ENCODE measurements around the gene SLC44A4.

The SLC44A4 gene

DNA sequence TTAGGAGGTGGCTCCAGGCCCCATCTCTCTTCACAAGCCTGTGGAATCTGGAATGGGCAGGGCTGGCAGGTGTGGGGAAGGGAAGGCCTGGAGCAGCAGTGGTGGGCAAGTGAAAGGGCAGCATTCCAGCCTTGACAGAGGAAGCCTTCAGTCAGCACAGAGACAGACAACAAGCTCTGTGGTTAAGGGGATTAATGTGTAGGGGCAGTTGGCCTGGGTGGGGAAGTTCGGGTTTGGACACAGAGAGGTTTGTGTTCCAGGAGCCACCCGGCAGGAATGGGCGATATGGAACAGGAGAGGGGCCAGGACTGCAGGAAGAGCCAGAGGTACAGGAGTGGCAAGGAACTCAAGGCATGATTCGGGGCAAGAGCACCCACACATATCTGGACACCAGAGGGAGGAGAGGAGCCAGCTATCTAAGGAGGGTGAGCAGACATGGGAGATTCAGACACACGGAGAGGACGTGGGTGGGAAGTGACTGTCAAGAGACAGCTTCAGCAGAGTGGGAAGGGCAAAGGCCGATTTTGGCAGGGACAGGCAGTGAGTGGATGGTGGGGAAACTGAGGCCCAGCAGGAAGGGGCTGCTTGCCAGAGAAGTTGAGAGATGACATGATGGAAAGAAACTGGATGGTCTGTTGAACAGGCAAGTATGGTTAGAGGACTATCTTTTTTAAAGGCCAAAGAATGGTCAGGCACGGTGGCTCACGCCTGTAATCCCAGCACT, 2.5 kb upstream of the SLC44A4 start:
- no peak overlapping the region for H4K8ac ChIP-seq (ENCODE audit: low read depth, low read length)
- no peak overlapping the region for H4K12ac ChIP-seq (ENCODE audit: low read depth, low read length)
- peaks cover 3% of the 10 kb centered on the region for H3K9me3 ChIP-seq (ENCODE audit: insufficient read depth, low read depth, low read length)
- H2AK5ac ChIP-seq (ENCODE audit: low read length): no peak overlapping the region
- no peak overlapping the region for H2BK5ac ChIP-seq (ENCODE audit: low read depth, low read length, poor library complexity)
- no peak overlapping the region for H3K23ac ChIP-seq (ENCODE audit: low read length)
- no peaks in the 10 kb centered on the region for H3K79me1 ChIP-seq (ENCODE audit: low read length)
- H3K27me3 ChIP-seq (ENCODE audit: insufficient read depth, low read length): no peaks in the 10 kb centered on the region
- no peak overlapping the region for H3K14ac ChIP-seq (ENCODE audit: low read length)
- no peak overlapping the region for H2BK120ac ChIP-seq (ENCODE audit: insufficient read depth, low read length, poor library complexity)
- WGBS (ENCODE audit: extremely low coverage, insufficient coverage, insufficient read length): no CpG with 5 or more reads among the region's 9 CpGs
- peaks cover 0 to 4% of the 10 kb centered on the region in 2 experiments for H3K4me1 ChIP-seq (ENCODE audit: control insufficient read depth in 1 of 2, insufficient read depth in 2 of 2, low read length in 2 of 2)
- no peak overlapping the region for H3K27ac ChIP-seq (ENCODE audit: low read depth, low read length)
- no peak overlapping the region for H3K4me3 ChIP-seq (ENCODE audit: low read depth, low read length)
- no peak overlapping the region for H3K4me2 ChIP-seq (ENCODE audit: low read length)
- no peak overlapping the region for H4K91ac ChIP-seq (ENCODE audit: low read depth, low read length)
- peaks cover 51 to 55% of the 10 kb centered on the region in 2 experiments for H3K36me3 ChIP-seq (ENCODE audit: control insufficient read depth in 1 of 2, insufficient read depth in 2 of 2, low read length in 2 of 2)
- H3K79me2 ChIP-seq (ENCODE audit: control insufficient read depth, insufficient read depth, low read length, poor library complexity): no peaks in the 10 kb centered on the region
- DNase-seq: no peak
- no peak overlapping the region for H3K4ac ChIP-seq (ENCODE audit: low read depth, low read length)
- no peak overlapping the region for H3K9ac ChIP-seq (ENCODE audit: low read length)
- no peak overlapping the region for H3K18ac ChIP-seq (ENCODE audit: low read length)
- no peak overlapping the region for H2AFZ ChIP-seq (ENCODE audit: insufficient read depth, low read length, poor library complexity)
- H2BK12ac ChIP-seq (ENCODE audit: low read length): no peak overlapping the region

DNA sequence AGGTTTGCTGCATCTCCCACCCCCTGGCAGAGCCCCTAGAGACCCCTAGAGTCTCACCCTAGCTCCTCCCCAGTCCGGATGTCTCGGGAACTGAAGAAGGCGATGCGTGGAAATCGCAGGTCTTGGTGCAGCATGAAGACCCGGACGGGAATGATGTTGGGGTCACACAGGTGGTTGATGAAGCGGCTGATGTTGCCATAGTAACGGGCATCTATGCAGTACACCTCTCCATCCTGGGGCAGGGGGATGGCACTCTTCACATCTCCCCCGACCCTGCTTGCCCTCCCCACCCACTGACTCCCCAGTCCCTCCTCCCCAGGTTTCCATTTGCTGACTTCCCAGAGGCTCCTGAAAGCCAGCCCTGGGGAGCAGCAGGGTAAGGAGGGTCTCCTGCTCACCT, 1.8 kb upstream of the SLC44A4 start:
- no peak overlapping the region for H3K14ac ChIP-seq (ENCODE audit: low read length)
- peaks cover 0 to 4% of the 10 kb centered on the region in 2 experiments for H3K4me1 ChIP-seq (ENCODE audit: control insufficient read depth in 1 of 2, insufficient read depth in 2 of 2, low read length in 2 of 2)
- H4K91ac ChIP-seq (ENCODE audit: low read depth, low read length): no peak overlapping the region
- H2BK5ac ChIP-seq (ENCODE audit: low read depth, low read length, poor library complexity): no peak overlapping the region
- no peak overlapping the region for H3K27ac ChIP-seq (ENCODE audit: low read depth, low read length)
- no peak overlapping the region for H4K8ac ChIP-seq (ENCODE audit: low read depth, low read length)
- H3K4me3 ChIP-seq (ENCODE audit: low read depth, low read length): no peak overlapping the region
- no peak for DNase-seq
- no peaks in the 10 kb centered on the region for H3K27me3 ChIP-seq (ENCODE audit: insufficient read depth, low read length)
- WGBS (ENCODE audit: extremely low coverage, insufficient coverage, insufficient read length): no CpG with 5 or more reads among the region's 10 CpGs
- no peak overlapping the region for H3K4ac ChIP-seq (ENCODE audit: low read depth, low read length)
- no peak overlapping the region for H3K23ac ChIP-seq (ENCODE audit: low read length)
- no peak overlapping the region for H2AK5ac ChIP-seq (ENCODE audit: low read length)
- H3K9me3 ChIP-seq (ENCODE audit: insufficient read depth, low read depth, low read length): peaks cover 3% of the 10 kb centered on the region
- no peak overlapping the region for H2BK12ac ChIP-seq (ENCODE audit: low read length)
- H3K79me2 ChIP-seq (ENCODE audit: control insufficient read depth, insufficient read depth, low read length, poor library complexity): no peaks in the 10 kb centered on the region
- H3K9ac ChIP-seq (ENCODE audit: low read length): no peak overlapping the region
- no peak overlapping the region for H3K4me2 ChIP-seq (ENCODE audit: low read length)
- no peak overlapping the region for H2BK120ac ChIP-seq (ENCODE audit: insufficient read depth, low read length, poor library complexity)
- no peak overlapping the region for H2AFZ ChIP-seq (ENCODE audit: insufficient read depth, low read length, poor library complexity)
- no peak overlapping the region for H3K18ac ChIP-seq (ENCODE audit: low read length)
- peaks cover 50 to 55% of the 10 kb centered on the region in 2 experiments for H3K36me3 ChIP-seq (ENCODE audit: control insufficient read depth in 1 of 2, insufficient read depth in 2 of 2, low read length in 2 of 2)
- H3K79me1 ChIP-seq (ENCODE audit: low read length): no peaks in the 10 kb centered on the region
- H4K12ac ChIP-seq (ENCODE audit: low read depth, low read length): no peak overlapping the region

DNA sequence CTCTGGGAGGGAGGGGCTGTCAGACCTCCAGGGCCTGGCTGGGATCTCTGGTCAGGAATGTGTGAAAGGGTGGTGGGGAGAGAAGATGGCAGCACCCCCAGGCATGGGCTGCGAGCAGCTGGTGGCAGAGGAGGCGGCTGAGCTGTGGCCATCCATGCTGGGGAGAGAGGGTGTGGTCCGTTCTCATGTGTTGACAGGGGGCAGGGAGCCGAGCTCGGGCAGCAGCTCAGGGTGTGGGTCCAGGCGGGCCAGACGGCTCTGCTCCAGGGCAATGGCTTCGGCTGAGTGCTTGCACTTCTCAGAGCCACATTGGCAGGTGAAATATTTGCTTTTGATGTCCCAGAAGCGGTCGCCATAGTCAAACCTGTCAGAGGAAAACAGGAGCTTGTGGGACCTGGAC, 1.1 kb upstream of the SLC44A4 start:
- H2BK5ac ChIP-seq (ENCODE audit: low read depth, low read length, poor library complexity): no peak overlapping the region
- H4K8ac ChIP-seq (ENCODE audit: low read depth, low read length): no peak overlapping the region
- no peak overlapping the region for H2BK12ac ChIP-seq (ENCODE audit: low read length)
- H2AK5ac ChIP-seq (ENCODE audit: low read length): no peak overlapping the region
- no peak overlapping the region for H3K23ac ChIP-seq (ENCODE audit: low read length)
- H2BK120ac ChIP-seq (ENCODE audit: insufficient read depth, low read length, poor library complexity): no peak overlapping the region
- peaks cover 0 to 4% of the 10 kb centered on the region in 2 experiments for H3K4me1 ChIP-seq (ENCODE audit: control insufficient read depth in 1 of 2, insufficient read depth in 2 of 2, low read length in 2 of 2)
- H3K4ac ChIP-seq (ENCODE audit: low read depth, low read length): no peak overlapping the region
- no peaks in the 10 kb centered on the region for H3K79me1 ChIP-seq (ENCODE audit: low read length)
- no peak overlapping the region for H2AFZ ChIP-seq (ENCODE audit: insufficient read depth, low read length, poor library complexity)
- H3K18ac ChIP-seq (ENCODE audit: low read length): no peak overlapping the region
- H3K27ac ChIP-seq (ENCODE audit: low read depth, low read length): no peak overlapping the region
- no peak overlapping the region for H3K4me3 ChIP-seq (ENCODE audit: low read depth, low read length)
- WGBS (ENCODE audit: extremely low coverage, insufficient coverage, insufficient read length): no CpG with 5 or more reads among the region's 10 CpGs
- no peaks in the 10 kb centered on the region for H3K27me3 ChIP-seq (ENCODE audit: insufficient read depth, low read length)
- H3K79me2 ChIP-seq (ENCODE audit: control insufficient read depth, insufficient read depth, low read length, poor library complexity): no peaks in the 10 kb centered on the region
- peaks cover 3% of the 10 kb centered on the region for H3K9me3 ChIP-seq (ENCODE audit: insufficient read depth, low read depth, low read length)
- no peak overlapping the region for H3K4me2 ChIP-seq (ENCODE audit: low read length)
- no peak overlapping the region for H4K12ac ChIP-seq (ENCODE audit: low read depth, low read length)
- no peak for DNase-seq
- H3K9ac ChIP-seq (ENCODE audit: low read length): no peak overlapping the region
- peaks cover 49 to 50% of the 10 kb centered on the region in 2 experiments for H3K36me3 ChIP-seq (ENCODE audit: control insufficient read depth in 1 of 2, insufficient read depth in 2 of 2, low read length in 2 of 2)
- H3K14ac ChIP-seq (ENCODE audit: low read length): no peak overlapping the region
- H4K91ac ChIP-seq (ENCODE audit: low read depth, low read length): no peak overlapping the region

DNA sequence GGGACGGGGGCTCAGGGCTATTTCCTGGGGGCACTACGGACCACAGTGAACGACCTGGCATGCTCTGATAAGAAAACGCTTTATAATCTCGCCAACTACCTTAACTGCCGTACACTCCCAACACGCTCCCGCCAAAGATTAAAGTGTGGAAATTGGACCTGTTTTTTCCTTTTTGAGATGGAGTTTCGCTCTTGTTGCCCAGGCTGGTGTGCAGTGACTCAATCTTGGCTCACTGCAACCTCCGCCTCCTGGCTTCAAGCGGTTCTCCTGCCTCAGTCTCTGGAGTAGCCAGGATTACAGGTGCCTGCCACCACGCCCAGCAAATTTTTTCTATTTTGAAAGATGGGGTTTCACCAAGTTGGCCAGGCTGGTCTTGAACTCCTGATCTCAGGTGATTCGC, 346 bp upstream of the SLC44A4 start:
- no peak overlapping the region for H3K27ac ChIP-seq (ENCODE audit: low read depth, low read length)
- peaks cover 0 to 12% of the 10 kb centered on the region in 2 experiments for H3K4me1 ChIP-seq (ENCODE audit: control insufficient read depth in 1 of 2, insufficient read depth in 2 of 2, low read length in 2 of 2)
- no peak overlapping the region for H2AFZ ChIP-seq (ENCODE audit: insufficient read depth, low read length, poor library complexity)
- no peak overlapping the region for H3K18ac ChIP-seq (ENCODE audit: low read length)
- no peaks in the 10 kb centered on the region for H3K79me1 ChIP-seq (ENCODE audit: low read length)
- H3K79me2 ChIP-seq (ENCODE audit: control insufficient read depth, insufficient read depth, low read length, poor library complexity): no peaks in the 10 kb centered on the region
- H3K4me2 ChIP-seq (ENCODE audit: low read length): no peak overlapping the region
- H4K91ac ChIP-seq (ENCODE audit: low read depth, low read length): no peak overlapping the region
- DNase-seq: no peak
- no peak overlapping the region for H2BK12ac ChIP-seq (ENCODE audit: low read length)
- H3K23ac ChIP-seq (ENCODE audit: low read length): no peak overlapping the region
- peaks cover 42% of the 10 kb centered on the region in 2 experiments for H3K36me3 ChIP-seq (ENCODE audit: control insufficient read depth in 1 of 2, insufficient read depth in 2 of 2, low read length in 2 of 2)
- H2BK120ac ChIP-seq (ENCODE audit: insufficient read depth, low read length, poor library complexity): no peak overlapping the region
- no peak overlapping the region for H4K8ac ChIP-seq (ENCODE audit: low read depth, low read length)
- no peak overlapping the region for H2BK5ac ChIP-seq (ENCODE audit: low read depth, low read length, poor library complexity)
- no peak overlapping the region for H3K9ac ChIP-seq (ENCODE audit: low read length)
- H3K14ac ChIP-seq (ENCODE audit: low read length): no peak overlapping the region
- H3K9me3 ChIP-seq (ENCODE audit: insufficient read depth, low read depth, low read length): no peaks in the 10 kb centered on the region
- H2AK5ac ChIP-seq (ENCODE audit: low read length): no peak overlapping the region
- WGBS (ENCODE audit: extremely low coverage, insufficient coverage, insufficient read length): no CpG with 5 or more reads among the region's 13 CpGs
- H3K4ac ChIP-seq (ENCODE audit: low read depth, low read length): no peak overlapping the region
- no peak overlapping the region for H3K4me3 ChIP-seq (ENCODE audit: low read depth, low read length)
- H4K12ac ChIP-seq (ENCODE audit: low read depth, low read length): no peak overlapping the region
- H3K27me3 ChIP-seq (ENCODE audit: insufficient read depth, low read length): no peaks in the 10 kb centered on the region

Data from trophoblast cell (in vitro differentiated cells and primary cell).